ENCODE results near the gene FAM25G.

FAM25G gene

DNA sequence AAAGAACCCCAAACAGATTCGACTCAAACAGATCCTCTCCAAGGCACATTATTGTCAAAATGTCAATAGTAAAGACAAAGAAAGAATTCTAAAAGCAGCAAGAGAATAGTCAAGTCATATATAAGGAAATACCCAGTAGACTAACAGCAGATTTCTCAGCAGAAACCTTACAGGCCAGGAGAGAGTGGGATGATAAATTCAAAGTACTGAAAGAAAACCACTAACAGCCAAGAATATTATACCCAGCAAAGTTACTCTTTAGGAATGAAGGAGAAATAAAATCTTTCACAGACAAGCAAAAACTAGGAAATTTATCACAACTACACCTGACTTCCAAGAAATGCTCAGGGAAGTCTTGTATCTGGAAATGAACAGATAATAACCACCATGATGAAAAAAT is 45.8 kb downstream of the FAM25G start:
- DNase-seq: no peak

DNA sequence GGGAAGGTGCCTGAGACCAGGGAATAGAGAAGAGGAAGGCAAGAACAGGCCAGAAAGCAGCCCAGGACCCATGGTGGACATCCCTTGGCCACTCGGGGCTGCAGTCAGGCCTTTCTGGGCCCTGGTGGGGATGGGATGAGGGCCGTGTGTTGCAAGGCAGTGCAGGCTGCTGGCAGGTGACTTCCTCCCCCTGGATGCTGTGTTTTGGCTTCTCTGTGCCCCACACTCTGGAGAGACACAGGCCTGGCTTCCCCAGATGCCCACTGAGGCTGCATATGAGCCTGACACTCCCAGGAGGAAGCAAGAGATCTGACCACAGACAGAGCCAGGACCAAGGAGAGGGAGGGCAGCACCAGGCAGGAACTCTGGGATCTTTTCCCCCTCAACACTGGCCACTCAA is 47.5 kb downstream of the FAM25G start:
- no peak for DNase-seq

DNA sequence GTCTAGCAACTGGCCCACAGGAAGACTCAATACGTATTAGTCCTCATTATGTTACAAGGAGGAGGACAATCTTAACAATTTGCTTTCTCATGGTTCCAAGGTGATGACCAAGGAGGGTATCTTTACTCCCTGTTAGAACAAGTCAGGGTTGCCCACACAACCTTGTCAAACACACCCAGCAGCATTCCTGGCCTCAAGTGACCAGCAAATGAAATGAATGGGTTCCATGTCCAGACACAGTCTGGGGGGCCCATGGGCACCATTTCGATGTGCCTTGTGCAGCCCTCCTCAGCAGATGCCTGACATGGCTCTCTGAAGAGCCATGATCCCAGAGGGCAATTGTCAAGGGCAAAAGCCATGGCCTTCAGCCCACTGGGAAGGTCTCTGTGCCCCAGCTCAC is 48.4 kb downstream of the FAM25G start:
- DNase-seq: no peak

DNA sequence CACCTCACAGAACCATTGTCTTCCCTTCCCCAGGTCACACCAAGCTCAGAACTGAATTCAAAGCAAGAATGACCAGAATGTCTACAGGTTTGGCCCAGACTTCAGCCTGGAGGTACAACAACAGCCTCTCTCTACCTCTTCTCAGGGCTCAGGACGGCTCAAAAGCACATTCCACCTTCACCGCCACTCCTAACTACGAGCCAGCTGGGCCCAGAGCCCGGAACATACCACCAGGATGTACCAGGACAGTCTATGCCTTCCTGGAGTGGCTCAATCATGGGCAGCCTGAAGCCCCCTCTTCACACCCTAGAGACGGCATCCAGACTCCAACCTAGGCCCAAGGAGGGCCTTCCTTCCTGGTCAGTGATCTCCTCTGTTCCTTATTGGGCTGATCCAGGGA is 49.1 kb downstream of the FAM25G start:
- DNase-seq: no peak

DNA sequence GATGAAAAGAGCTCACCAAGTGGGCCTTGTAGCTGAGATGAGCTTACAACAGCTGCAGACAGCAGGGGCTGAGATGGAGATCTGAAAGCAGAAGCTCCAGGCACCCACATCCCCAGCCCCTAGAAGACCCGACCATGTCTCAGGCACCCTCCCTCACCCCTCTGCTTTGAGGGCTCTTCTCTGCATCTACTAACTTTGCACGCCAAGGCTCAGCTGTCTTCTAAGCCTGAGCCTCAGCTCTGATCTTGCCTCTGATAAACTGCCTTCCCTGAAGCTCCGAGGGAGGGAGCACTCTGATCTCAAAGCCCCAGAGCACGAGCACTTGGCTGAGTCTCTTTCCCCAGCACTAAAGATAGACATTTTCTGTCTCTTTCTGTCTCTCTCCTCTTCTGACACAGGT is 49.6 kb downstream of the FAM25G start:
- DNase-seq: no peak

DNA sequence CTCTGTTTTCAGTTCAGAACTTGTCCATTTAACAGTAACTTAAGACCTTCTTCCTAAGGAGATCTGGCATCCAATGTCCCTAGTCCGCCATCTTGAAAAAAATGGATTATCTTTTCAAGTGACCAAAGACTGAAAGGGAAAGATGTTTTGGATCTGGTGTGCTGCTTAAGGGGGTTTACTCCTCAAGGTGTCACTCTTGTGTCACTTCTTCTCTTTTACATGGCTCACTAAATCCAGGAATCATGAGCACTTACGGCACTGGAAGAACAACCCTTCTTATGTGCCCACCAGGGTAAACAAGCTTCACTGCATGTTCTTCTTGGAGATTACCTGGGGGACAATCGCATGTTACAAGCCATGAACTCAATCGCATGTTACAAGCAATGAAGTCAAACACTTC is 51.3 kb downstream of the FAM25G start:
- DNase-seq: no peak

DNA sequence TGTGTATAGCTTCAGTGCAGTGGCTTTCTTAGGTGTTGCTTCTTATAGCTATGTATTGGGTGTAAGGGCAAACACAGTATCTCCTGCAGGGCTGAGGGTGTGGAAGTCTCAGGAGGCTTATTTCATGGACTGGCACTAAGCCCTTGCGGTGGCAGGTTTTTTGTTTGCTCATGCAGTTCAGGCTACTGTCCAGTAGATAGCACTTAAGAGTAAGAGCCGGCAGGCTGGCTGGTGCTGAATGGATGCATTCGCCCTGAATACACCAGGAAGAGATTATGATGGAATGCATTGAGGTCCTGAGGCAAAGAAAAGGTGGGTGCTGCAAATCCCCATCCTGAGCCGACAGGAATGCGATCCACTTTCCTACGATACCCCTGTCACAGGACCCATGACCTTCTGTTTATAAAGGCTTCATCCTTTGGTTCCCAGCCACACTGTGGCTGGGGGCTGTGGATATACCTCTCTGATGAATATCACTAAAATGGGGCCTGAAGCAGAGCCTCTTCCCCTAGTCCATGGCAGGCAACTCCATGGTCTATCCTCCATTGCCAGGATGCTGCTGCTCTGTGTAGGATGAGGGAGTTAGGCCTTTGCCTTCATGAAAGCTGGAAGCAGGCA is 52.5 kb downstream of the FAM25G start:
- DNase-seq: no peak
